Activated B cell treated with CpG ODN at 0.5 μM for 24 hours (primary cell): ENCODE data around the gene GBF1. TPM values are rescaled to one million over a fixed set of nuclear protein-coding genes. Genes with fewer than 3 reads are reported as not detected.
A peak's percentile ranks its signal among the peaks of the same experiment; 100 is the strongest.

ENCODE experiments used
- ATAC-seq: fragments of 200-7000 bp; cut with Tn5 transposase; one replicate; pipeline ENCODE4 v1.10.0; 2021; ENCODE audit warnings: low read depth, mild to moderate bottlenecking, moderate library complexity
- CTCF ChIA-PET: fragments of 350-600 bp; sonication (Branson Sonifier 250); formaldehyde crosslinking; loops from one replicate; lab custom pipeline; 2021; ENCODE audit warnings: antibody characterized with exemption; lab: Charles Lee
- POLR2A ChIA-PET: fragments of 350-600 bp; sonication (Branson Sonifier 250); formaldehyde crosslinking; loops from one replicate; lab custom pipeline; 2021; ENCODE audit warnings: antibody characterized with exemption; lab: Charles Lee
- DNase-seq: peaks from one replicate; pipeline ENCODE4 v3.0.0; 2022
- H3K27ac Mint-ChIP-seq: one replicate; pipeline ENCODE4 v1.8.0; 2020; ENCODE audit warnings: mixed read lengths
- H3K27me3 Mint-ChIP-seq: one replicate; pipeline ENCODE4 v1.8.0; 2021; ENCODE audit warnings: mixed read lengths
- H3K36me3 Mint-ChIP-seq: one replicate; pipeline ENCODE4 v1.8.0; 2021; ENCODE audit warnings: low read depth, mixed read lengths
- H3K4me1 Mint-ChIP-seq: one replicate; pipeline ENCODE4 v1.8.0; 2021; ENCODE audit warnings: mixed read lengths
- H3K4me3 Mint-ChIP-seq: one replicate; pipeline ENCODE4 v1.8.0; 2020; ENCODE audit warnings: mild to moderate bottlenecking, mixed read lengths
- H3K9me3 Mint-ChIP-seq: one replicate; pipeline ENCODE4 v1.8.0; 2020; ENCODE audit warnings: mixed read lengths
- intact Hi-C: fragments of 100-400 bp; cut with micrococcal nuclease; formaldehyde crosslinking; loops from one replicate; pipeline ENCODE4 v1.15.1; 2024
- total RNA-seq: library from RNA; stranded (reverse); gene quantifications from 2 replicates; pipeline ENCODE4 v1.2.3, GENCODE V29; 2022
- TF ChIP-seq, protein P1 (sequence below): fragments of 200-600 bp; IDR thresholded peaks from one replicate; pipeline ENCODE4 v1.8.0; 2022; ENCODE audit warnings: antibody characterized with exemption, mild to moderate bottlenecking

Gene GBF1
- total RNA-seq, 1 donor from 2014 or later = 44.3 TPM

DNA sequence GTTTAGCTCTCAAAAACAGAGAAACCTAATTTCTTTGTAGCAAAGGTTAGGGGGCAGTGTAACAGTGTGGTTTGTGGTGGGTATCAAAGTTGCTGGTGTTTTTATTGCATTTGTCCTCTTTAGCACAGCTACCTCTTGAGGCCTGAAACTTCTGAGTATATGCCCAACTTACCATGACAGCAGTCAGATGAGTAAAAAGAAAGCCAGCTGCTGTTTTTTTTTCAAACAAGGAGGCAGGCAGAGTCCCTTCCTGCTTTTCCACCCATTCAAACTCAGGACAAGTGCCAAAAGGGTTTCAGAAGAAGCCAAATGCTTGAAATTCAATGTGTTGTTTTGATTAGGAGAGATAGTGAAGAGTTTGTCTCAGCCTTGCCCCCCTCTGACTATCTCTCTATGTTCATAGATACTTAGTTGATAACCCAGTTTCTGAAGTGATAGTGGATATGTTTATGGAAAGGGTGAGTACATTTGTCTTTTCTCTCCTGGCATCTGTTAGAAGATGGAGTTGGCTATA is 23.1 kb downstream of the GBF1 start:
- CTCF ChIA-PET = interaction anchor here (1.4 kb wide), 1 partner anchor 83 kb away, joined by 3 read pairs; no protein-coding TSS in a partner anchor
- Mint-ChIP-seq H3K4me3 (no peak overlapping the region), H3K9me3 (no peaks in the 10 kb centered on the region), H3K27me3 (no peaks in the 10 kb centered on the region), H3K27ac (peak overlapping the region; percentile 35), H3K36me3 (peaks cover 43% of the 10 kb centered on the region), H3K4me1 (peaks cover 28% of the 10 kb centered on the region)
- intact Hi-C loops = no loop called here
- ATAC-seq (no peak), DNase-seq (no peak)
- POLR2A ChIA-PET = no interaction called here
- TF ChIP-seq, protein P1, sequence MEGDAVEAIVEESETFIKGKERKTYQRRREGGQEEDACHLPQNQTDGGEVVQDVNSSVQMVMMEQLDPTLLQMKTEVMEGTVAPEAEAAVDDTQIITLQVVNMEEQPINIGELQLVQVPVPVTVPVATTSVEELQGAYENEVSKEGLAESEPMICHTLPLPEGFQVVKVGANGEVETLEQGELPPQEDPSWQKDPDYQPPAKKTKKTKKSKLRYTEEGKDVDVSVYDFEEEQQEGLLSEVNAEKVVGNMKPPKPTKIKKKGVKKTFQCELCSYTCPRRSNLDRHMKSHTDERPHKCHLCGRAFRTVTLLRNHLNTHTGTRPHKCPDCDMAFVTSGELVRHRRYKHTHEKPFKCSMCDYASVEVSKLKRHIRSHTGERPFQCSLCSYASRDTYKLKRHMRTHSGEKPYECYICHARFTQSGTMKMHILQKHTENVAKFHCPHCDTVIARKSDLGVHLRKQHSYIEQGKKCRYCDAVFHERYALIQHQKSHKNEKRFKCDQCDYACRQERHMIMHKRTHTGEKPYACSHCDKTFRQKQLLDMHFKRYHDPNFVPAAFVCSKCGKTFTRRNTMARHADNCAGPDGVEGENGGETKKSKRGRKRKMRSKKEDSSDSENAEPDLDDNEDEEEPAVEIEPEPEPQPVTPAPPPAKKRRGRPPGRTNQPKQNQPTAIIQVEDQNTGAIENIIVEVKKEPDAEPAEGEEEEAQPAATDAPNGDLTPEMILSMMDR = no peak

DNA sequence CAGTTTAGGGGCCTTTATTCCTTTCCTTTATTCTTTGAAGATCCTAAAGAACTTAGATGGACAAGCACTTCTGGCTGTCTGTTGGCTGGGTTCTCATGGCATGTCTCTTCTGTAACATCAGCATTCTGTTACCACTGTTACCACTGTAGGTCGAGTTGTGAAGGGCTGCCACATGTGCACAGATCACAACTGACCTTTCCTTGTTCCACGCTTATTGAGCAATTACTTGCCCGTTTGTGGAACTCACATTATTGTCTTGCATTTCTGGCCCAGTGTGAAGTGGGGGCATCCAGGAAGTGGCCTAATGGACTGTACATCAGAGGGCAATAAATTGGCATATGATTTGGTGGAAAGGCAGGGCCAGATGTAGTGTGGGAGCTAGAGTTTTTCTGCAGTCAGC is 23.7 kb downstream of the GBF1 start:
- ATAC-seq (no peak), DNase-seq (no peak)
- intact Hi-C loops = no loop called here
- TF ChIP-seq, protein P1 = no peak
- H3K36me3 Mint-ChIP-seq = peaks cover 38% of the 10 kb centered on the region
- H3K4me3 Mint-ChIP-seq = no peak overlapping the region
- no peaks in the 10 kb centered on the region for H3K9me3 Mint-ChIP-seq
- CTCF ChIA-PET = interaction anchor here (0.9 kb wide), 1 partner anchor 83 kb away, joined by 3 read pairs; no protein-coding TSS in a partner anchor
- H3K27ac Mint-ChIP-seq = no peak overlapping the region
- no peaks in the 10 kb centered on the region for H3K27me3 Mint-ChIP-seq
- POLR2A ChIA-PET = no interaction called here
- H3K4me1 Mint-ChIP-seq = peaks cover 28% of the 10 kb centered on the region

DNA sequence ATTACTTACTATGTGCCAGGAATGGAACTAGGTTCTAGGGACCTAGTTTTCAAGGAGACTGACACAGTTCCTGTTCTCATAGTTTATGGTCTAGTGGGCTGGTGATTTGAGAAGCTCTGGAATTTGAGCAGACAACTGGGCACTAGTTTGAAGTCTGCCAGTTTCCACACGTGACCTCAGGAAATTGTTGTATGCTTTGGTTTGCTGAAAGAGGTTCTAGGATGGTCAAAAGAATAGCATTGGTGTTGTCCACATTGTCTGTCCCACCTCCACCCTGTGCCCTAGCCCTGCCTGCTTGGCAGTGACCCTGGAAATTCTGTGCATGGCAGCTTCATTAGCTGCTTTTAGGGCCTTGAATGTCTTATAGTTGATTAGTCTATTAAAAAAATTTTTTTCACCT is 28.7 kb downstream of the GBF1 start:
- intact Hi-C loops = no loop called here
- Mint-ChIP-seq H3K4me1 (peaks cover 13% of the 10 kb centered on the region), H3K27ac (no peak overlapping the region)

DNA sequence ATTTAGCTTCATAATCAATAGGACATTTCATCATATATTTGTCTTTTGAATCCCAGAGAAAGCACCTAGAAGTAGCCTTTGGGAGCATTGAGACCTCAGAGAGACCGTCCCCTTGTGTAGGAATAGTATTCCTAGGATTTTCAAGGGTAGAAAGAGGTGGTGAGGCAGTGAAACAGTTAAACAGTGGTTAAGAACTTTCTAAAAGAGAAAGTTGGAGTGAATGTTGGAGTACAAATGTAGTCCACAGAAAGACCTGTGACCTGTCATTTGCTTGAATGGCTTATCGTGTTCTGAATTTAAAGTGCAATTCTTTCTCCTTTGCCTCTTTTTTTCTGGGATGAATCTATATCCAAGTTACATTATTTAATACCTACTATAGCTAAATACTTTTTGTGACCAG is 30.0 kb downstream of the GBF1 start:
- TF ChIP-seq, protein P1 = no peak
- POLR2A ChIA-PET = no interaction called here
- ATAC-seq (no peak), DNase-seq (no peak)
- CTCF ChIA-PET = no interaction called here
- Mint-ChIP-seq H3K27me3 (no peaks in the 10 kb centered on the region), H3K4me1 (peaks cover 20% of the 10 kb centered on the region), H3K9me3 (no peaks in the 10 kb centered on the region), H3K36me3 (peaks cover 22% of the 10 kb centered on the region), H3K27ac (no peak overlapping the region), H3K4me3 (no peak overlapping the region)
- intact Hi-C loops = no loop called here

More for the DNA sequence above, 28.7 kb downstream of the GBF1 start:
- ChIA-PET POLR2A (interaction anchor here (0.6 kb wide), 1 partner anchor 88 kb away, joined by 3 read pairs; no protein-coding TSS in a partner anchor), CTCF (no interaction called here)
- H3K36me3 Mint-ChIP-seq = peaks cover 25% of the 10 kb centered on the region
- H3K27me3 Mint-ChIP-seq = no peaks in the 10 kb centered on the region
- TF ChIP-seq, protein P1 = no peak
- ATAC-seq (no peak), DNase-seq (no peak)
- H3K9me3 Mint-ChIP-seq = no peaks in the 10 kb centered on the region
- H3K4me3 Mint-ChIP-seq = no peak overlapping the region

DNA sequence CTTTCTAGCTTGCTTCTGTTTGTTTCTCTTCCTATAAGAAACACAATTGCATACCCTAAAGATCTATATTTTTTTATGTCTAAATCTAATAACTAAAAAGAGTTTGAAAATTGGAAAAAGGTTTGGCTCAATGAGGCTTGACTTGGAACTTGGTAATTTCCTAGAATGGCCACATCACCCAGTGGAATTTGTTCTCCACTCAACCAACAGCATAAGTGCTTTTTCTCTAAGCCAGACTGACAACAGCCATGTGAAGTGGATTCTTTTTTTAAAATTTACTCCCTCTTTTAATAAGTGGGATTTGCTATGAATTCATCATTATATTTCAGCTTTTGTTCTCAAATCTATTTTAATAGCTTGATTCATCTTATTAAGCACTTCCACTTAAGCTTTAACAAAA is 33.8 kb downstream of the GBF1 start:
- TF ChIP-seq, protein P1 = no peak
- H3K27ac Mint-ChIP-seq = no peak overlapping the region
- no peak for DNase-seq
- intact Hi-C loops = no loop called here
- peaks cover 32% of the 10 kb centered on the region for H3K4me1 Mint-ChIP-seq
- no peaks in the 10 kb centered on the region for H3K9me3 Mint-ChIP-seq
- ATAC-seq = no peak
- no peak overlapping the region for H3K4me3 Mint-ChIP-seq
- H3K36me3 Mint-ChIP-seq = peaks cover 31% of the 10 kb centered on the region
- ChIA-PET CTCF (interaction anchor here (1.0 kb wide), 1 partner anchor 30 kb away, joined by 3 read pairs; no protein-coding TSS in a partner anchor), POLR2A (no interaction called here)
- H3K27me3 Mint-ChIP-seq = no peaks in the 10 kb centered on the region
